ENCODE data around the gene PKHD1. TPM values are rescaled to one million over a fixed set of nuclear protein-coding genes. Genes with fewer than 3 reads are reported as not detected.
"Not testable (repeated sequence)": the region's sequence is repeated elsewhere in the genome, so short reads cannot be mapped to it uniquely, and the experiment has no call there.

Gene PKHD1
- total RNA-seq, 1 donor from 2014 or later = not detected

GRCh38 chr6:51960419-51960818 is 127.0 kb downstream of the PKHD1 start:
- H3K36me3 Mint-ChIP-seq (ENCODE audit: low read depth) = no peaks in the 10 kb centered on the region
- DNase-seq (ENCODE audit: low spot score) = no peak
- no peak overlapping the region for H3K27ac Mint-ChIP-seq
- intact Hi-C loops (cut with micrococcal nuclease) = loop anchor here (2.0 kb wide), 1 partner anchor 1146 kb away; no protein-coding TSS in a partner anchor
- H3K4me1 Mint-ChIP-seq (ENCODE audit: low read depth) = no peaks in the 10 kb centered on the region
- H3K27me3 Mint-ChIP-seq (ENCODE audit: low read depth) = peaks cover 7% of the 10 kb centered on the region
- no peaks in the 10 kb centered on the region for H3K9me3 Mint-ChIP-seq
- H3K4me3 Mint-ChIP-seq (ENCODE audit: low read depth) = no peak overlapping the region

- no peak overlapping the region for H3K4me3 Mint-ChIP-seq (ENCODE audit: low read depth)
- no peaks in the 10 kb centered on the region for H3K9me3 Mint-ChIP-seq
- peak; percentile 9 for DNase-seq (ENCODE audit: low spot score)
- intact Hi-C loops (cut with micrococcal nuclease) = loop anchor here (1.0 to 2.0 kb wide), 2 partner anchors 105 to 1145 kb away; no protein-coding TSS in a partner anchor
- peaks cover 6% of the 10 kb centered on the region for H3K27me3 Mint-ChIP-seq (ENCODE audit: low read depth)
- H3K4me1 Mint-ChIP-seq (ENCODE audit: low read depth) = no peaks in the 10 kb centered on the region
- no peak overlapping the region for H3K27ac Mint-ChIP-seq
- H3K36me3 Mint-ChIP-seq (ENCODE audit: low read depth) = no peaks in the 10 kb centered on the region
These were observed 127.5 kb downstream of the PKHD1 start for GRCh38 chr6:51959744-51960383.

- no peaks in the 10 kb centered on the region for H3K36me3 Mint-ChIP-seq (ENCODE audit: low read depth)
- no peak for DNase-seq (ENCODE audit: low spot score)
- H3K4me1 Mint-ChIP-seq (ENCODE audit: low read depth) = no peaks in the 10 kb centered on the region
- no peaks in the 10 kb centered on the region for H3K9me3 Mint-ChIP-seq
- no peak overlapping the region for H3K27ac Mint-ChIP-seq
- no peak overlapping the region for H3K4me3 Mint-ChIP-seq (ENCODE audit: low read depth)
- intact Hi-C loops (cut with micrococcal nuclease) = no loop called here
- peaks cover 4% of the 10 kb centered on the region for H3K27me3 Mint-ChIP-seq (ENCODE audit: low read depth)
These were observed 132.7 kb downstream of the PKHD1 start for GRCh38 chr6:51954681-51955080.

GRCh38 chr6:51953246-51953645 is 134.2 kb downstream of the PKHD1 start:
- H3K4me1 Mint-ChIP-seq (ENCODE audit: low read depth) = no peaks in the 10 kb centered on the region
- no peaks in the 10 kb centered on the region for H3K36me3 Mint-ChIP-seq (ENCODE audit: low read depth)
- no peak overlapping the region for H3K4me3 Mint-ChIP-seq (ENCODE audit: low read depth)
- H3K9me3 Mint-ChIP-seq = no peaks in the 10 kb centered on the region
- intact Hi-C loops (cut with micrococcal nuclease) = no loop called here
- H3K27ac Mint-ChIP-seq = no peak overlapping the region
- DNase-seq (ENCODE audit: low spot score) = no peak
- no peaks in the 10 kb centered on the region for H3K27me3 Mint-ChIP-seq (ENCODE audit: low read depth)

DNA sequence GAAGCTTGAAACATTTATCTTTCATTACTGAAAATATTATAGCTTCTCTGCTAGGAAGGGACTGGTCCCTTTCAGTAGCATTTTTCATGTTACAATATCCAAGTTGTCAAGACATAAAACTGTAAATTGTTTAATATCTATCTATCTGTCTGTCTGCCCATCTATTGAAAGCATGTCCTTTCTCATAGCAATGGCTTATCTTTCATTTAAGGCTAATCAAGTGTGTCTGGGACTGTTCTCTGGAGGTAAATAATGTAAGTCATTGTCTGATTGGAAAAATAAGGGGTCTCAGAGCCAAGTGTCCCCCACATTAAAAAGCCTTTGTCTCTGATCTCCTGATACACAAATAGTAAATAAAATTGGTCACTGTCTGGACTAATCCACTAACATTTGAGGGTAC is 135.5 kb downstream of the PKHD1 start:
- Mint-ChIP-seq H3K4me1 (ENCODE audit: low read depth) (no peaks in the 10 kb centered on the region), H3K9me3 (no peaks in the 10 kb centered on the region), H3K27ac (no peak overlapping the region), H3K36me3 (ENCODE audit: low read depth) (no peaks in the 10 kb centered on the region), H3K27me3 (ENCODE audit: low read depth) (no peaks in the 10 kb centered on the region), H3K4me3 (ENCODE audit: low read depth) (no peak overlapping the region)
- no peak for DNase-seq (ENCODE audit: low spot score)
- intact Hi-C loops (cut with micrococcal nuclease) = no loop called here

- intact Hi-C loops (cut with micrococcal nuclease) = no loop called here
- H3K36me3 Mint-ChIP-seq (ENCODE audit: low read depth) = no peaks in the 10 kb centered on the region
- H3K4me3 Mint-ChIP-seq (ENCODE audit: low read depth) = no peak overlapping the region
- no peaks in the 10 kb centered on the region for H3K9me3 Mint-ChIP-seq
- no peaks in the 10 kb centered on the region for H3K27me3 Mint-ChIP-seq (ENCODE audit: low read depth)
- no peak for DNase-seq (ENCODE audit: low spot score)
- H3K27ac Mint-ChIP-seq = no peak overlapping the region
- no peaks in the 10 kb centered on the region for H3K4me1 Mint-ChIP-seq (ENCODE audit: low read depth)
These were observed 137.9 kb downstream of the PKHD1 start for GRCh38 chr6:51949526-51949925.

GRCh38 chr6:51939695-51940094 is 147.7 kb downstream of the PKHD1 start:
- intact Hi-C loops (cut with micrococcal nuclease); H3K4me1 Mint-ChIP-seq (ENCODE audit: low read depth); DNase-seq (ENCODE audit: low spot score); H3K9me3 Mint-ChIP-seq; H3K27ac Mint-ChIP-seq; H3K4me3 Mint-ChIP-seq (ENCODE audit: low read depth); H3K27me3 Mint-ChIP-seq (ENCODE audit: low read depth); H3K36me3 Mint-ChIP-seq (ENCODE audit: low read depth): not testable (repeated sequence)

- Mint-ChIP-seq H3K9me3 (no peaks in the 10 kb centered on the region), H3K36me3 (ENCODE audit: low read depth) (no peaks in the 10 kb centered on the region), H3K27ac (no peak overlapping the region), H3K4me3 (ENCODE audit: low read depth) (no peak overlapping the region), H3K27me3 (ENCODE audit: low read depth) (no peaks in the 10 kb centered on the region), H3K4me1 (ENCODE audit: low read depth) (no peaks in the 10 kb centered on the region)
- intact Hi-C loops (cut with micrococcal nuclease) = no loop called here
- DNase-seq (ENCODE audit: low spot score) = no peak
These were observed 150.7 kb downstream of the PKHD1 start for GRCh38 chr6:51936531-51937290.

- Mint-ChIP-seq H3K4me1 (ENCODE audit: low read depth) (no peaks in the 10 kb centered on the region), H3K27me3 (ENCODE audit: low read depth) (no peaks in the 10 kb centered on the region), H3K27ac (no peak overlapping the region), H3K4me3 (ENCODE audit: low read depth) (no peak overlapping the region), H3K36me3 (ENCODE audit: low read depth) (no peaks in the 10 kb centered on the region), H3K9me3 (no peaks in the 10 kb centered on the region)
- no peak for DNase-seq (ENCODE audit: low spot score)
- intact Hi-C loops (cut with micrococcal nuclease) = no loop called here
These were observed 153.3 kb downstream of the PKHD1 start for GRCh38 chr6:51934098-51934497.

- H3K4me1 Mint-ChIP-seq (ENCODE audit: low read depth) = no peaks in the 10 kb centered on the region
- H3K27ac Mint-ChIP-seq = no peak overlapping the region
- H3K36me3 Mint-ChIP-seq (ENCODE audit: low read depth) = no peaks in the 10 kb centered on the region
- H3K9me3 Mint-ChIP-seq = no peaks in the 10 kb centered on the region
- H3K27me3 Mint-ChIP-seq (ENCODE audit: low read depth) = no peaks in the 10 kb centered on the region
- no peak overlapping the region for H3K4me3 Mint-ChIP-seq (ENCODE audit: low read depth)
- no peak for DNase-seq (ENCODE audit: low spot score)
- intact Hi-C loops (cut with micrococcal nuclease) = no loop called here
These were observed 154.5 kb downstream of the PKHD1 start for GRCh38 chr6:51932956-51933355.

DNA sequence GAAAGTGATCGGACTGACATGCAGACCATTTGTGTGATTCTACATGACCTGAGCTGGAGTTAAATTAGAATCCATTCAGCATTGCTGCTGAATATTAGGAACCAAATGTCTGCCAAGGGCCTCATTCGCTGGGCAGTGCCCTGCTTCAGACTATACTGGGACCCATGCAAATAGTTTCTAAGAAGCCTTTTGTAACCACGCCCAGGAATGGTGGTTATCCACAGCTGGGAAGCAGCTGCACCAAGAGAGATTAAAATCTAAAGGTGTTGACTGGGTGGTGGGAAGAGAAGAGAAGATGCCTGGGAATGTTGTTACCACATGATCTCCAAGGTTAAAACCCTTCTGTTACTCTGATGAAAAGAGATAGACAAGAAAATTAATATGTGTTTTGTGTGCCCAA is 156.8 kb downstream of the PKHD1 start:
- DNase-seq (ENCODE audit: low spot score) = no peak
- intact Hi-C loops (cut with micrococcal nuclease) = no loop called here
- Mint-ChIP-seq H3K9me3 (no peaks in the 10 kb centered on the region), H3K4me1 (ENCODE audit: low read depth) (no peaks in the 10 kb centered on the region), H3K36me3 (ENCODE audit: low read depth) (no peaks in the 10 kb centered on the region), H3K27me3 (ENCODE audit: low read depth) (no peaks in the 10 kb centered on the region), H3K27ac (no peak overlapping the region), H3K4me3 (ENCODE audit: low read depth) (no peak overlapping the region)

DNA sequence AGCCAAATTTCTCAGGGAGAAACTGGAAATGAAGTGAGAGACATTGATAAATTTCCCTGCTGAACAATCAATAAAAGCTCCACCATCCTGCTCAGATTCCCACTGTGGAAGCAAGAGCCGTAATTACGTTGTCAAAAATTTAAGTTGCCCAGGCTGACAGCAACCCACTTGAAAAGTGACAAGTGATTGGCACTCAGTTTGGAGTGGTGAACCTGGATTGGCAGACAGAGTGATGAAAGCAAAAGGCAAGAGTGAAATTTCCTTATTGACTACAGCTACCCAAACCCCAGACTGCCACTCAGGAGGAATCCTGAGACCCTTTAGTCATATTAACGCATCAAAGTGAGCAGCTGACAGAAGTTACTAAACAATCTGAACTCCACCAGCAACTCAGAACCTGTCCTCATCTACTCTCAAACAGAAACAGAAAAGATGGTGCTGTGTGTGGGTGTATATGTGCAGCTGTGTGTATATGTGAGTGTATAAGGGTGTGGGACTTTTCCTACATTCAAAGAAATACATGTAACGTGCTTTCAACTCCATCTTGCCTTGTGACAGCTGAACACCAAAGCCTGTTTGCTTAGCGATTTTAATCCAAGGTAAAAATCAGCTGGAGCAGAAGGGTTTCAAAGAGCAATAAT is 157.4 kb downstream of the PKHD1 start:
- Mint-ChIP-seq H3K27ac (no peak overlapping the region), H3K9me3 (no peaks in the 10 kb centered on the region), H3K36me3 (ENCODE audit: low read depth) (no peaks in the 10 kb centered on the region), H3K4me3 (ENCODE audit: low read depth) (no peak overlapping the region), H3K4me1 (ENCODE audit: low read depth) (no peaks in the 10 kb centered on the region), H3K27me3 (ENCODE audit: low read depth) (no peaks in the 10 kb centered on the region)
- no peak for DNase-seq (ENCODE audit: low spot score)
- intact Hi-C loops (cut with micrococcal nuclease) = no loop called here

- H3K9me3 Mint-ChIP-seq = no peaks in the 10 kb centered on the region
- H3K4me1 Mint-ChIP-seq (ENCODE audit: low read depth) = no peaks in the 10 kb centered on the region
- H3K27me3 Mint-ChIP-seq (ENCODE audit: low read depth) = no peaks in the 10 kb centered on the region
- no peak overlapping the region for H3K27ac Mint-ChIP-seq
- H3K4me3 Mint-ChIP-seq (ENCODE audit: low read depth) = no peak overlapping the region
- DNase-seq (ENCODE audit: low spot score) = no peak
- H3K36me3 Mint-ChIP-seq (ENCODE audit: low read depth) = no peaks in the 10 kb centered on the region
- intact Hi-C loops (cut with micrococcal nuclease) = no loop called here
These were observed 159.1 kb downstream of the PKHD1 start for GRCh38 chr6:51928320-51928719.
